ENCODE results near the gene ROBO1.

- TF ChIP-seq EZH2phosphoT487 (IDR thresholded peaks at IDR 0.05; ENCODE audit: insufficient read depth, low read depth) (no peak), EZH2 (IDR thresholded peaks at IDR 0.05; ENCODE audit: insufficient read depth, poor library complexity, severe bottlenecking) (no peak)
These were observed 907.2 kb downstream of the ROBO1 start for GRCh38 chr3:78860567-78860966.
